Measurements from ENCODE around the gene EFNA2.

- no peak for TF ChIP-seq CTCF (conservative IDR thresholded peaks at IDR 0.05; ENCODE audit: low read length)
- TF ChIP-seq EZH2phosphoT487 (IDR thresholded peaks at IDR 0.05; ENCODE audit: borderline replicate concordance), result no peak
Measured at GRCh38 chr19:1284979-1285736, 515 bp upstream of the EFNA2 start.
